ENCODE data around the gene BCL7A. TPM values are rescaled to one million over a fixed set of nuclear protein-coding genes. Genes with fewer than 3 reads are reported as not detected.

BCL7A gene
- total and polyA plus RNA-seq, 8 donors = 1.5 to 11.6 (median 2.8) TPM

DNA sequence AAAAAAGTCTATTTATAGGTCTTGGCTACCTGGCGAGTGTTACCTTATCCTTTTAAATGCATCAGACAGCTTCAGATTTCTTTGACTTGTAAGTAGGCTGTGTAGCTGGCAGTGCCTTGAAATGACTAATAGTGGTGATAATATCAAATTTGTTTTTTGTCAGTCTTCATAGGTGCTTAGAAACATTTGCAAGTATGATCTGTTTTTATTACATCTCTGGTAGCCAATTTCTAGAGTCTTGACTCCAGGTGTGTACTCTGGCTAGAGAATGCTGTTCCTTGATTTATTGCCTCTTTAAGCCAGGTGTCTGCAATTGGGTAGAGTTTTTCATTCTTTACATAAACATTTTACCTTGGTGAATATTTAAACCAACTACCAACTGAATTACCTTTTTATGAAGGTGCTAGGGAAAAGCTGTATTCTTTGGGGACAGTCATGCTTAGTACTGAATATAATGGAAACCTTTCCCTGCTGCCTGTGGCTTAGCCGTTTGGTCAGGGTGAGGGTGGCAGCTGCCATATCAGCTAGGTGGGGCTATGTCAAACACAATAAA is 89.5 kb downstream of the BCL7A start:
- intact Hi-C loops (cut with DNase I; ENCODE audit: low total_unique reads) = no loop called here
- no peak for DNase-seq

More for the DNA sequence above, 89.5 kb downstream of the BCL7A start:
- Histone ChIP-seq H3K4me3 (no peak overlapping the region), H3K4me1 (peaks cover 44 to 99% (median 83%) of the 10 kb centered on the region in 4 donors), H3K27me3 (no peaks in the 10 kb centered on the region), H3K36me3 (peaks cover 0 to 3% (median 0%) of the 10 kb centered on the region in 4 donors), H3K9me3 (no peaks in the 10 kb centered on the region), H3K27ac (peak overlapping the region; percentile 64 to 84 (median 82))
- no peak for TF ChIP-seq POLR2A (IDR thresholded peaks at IDR 0.05)
- TF ChIP-seq POLR2AphosphoS5 (IDR thresholded peaks at IDR 0.05) = peak in 1 of 3 donors; percentile 9
- 28 to 44% (median 35%) methylated on average over 2 of the region's 2 CpGs for WGBS, 5 donors

Other genes starting within 250 kb of the BCL7A start
- 100 to 1,000 TPM in 1 of 5 donors, 10 to 100 TPM in 3, 1 to 10 TPM in 1; 8.0 to 105 (median 29.5) TPM for gene RHOF, start 228.2 kb upstream of the BCL7A start, total RNA-seq
- gene RHOF, start 228.2 kb upstream of the BCL7A start, polyA plus RNA-seq = 10 to 100 TPM in 2 of 3 donors, 1 to 10 TPM in 1; 3.2 to 36.4 (median 13.6) TPM
- 10 to 100 TPM in 3 of 5 donors, 1 to 10 TPM in 2; 7.2 to 27.5 (median 11.7) TPM for gene SETD1B, start 217.9 kb upstream of the BCL7A start, total RNA-seq
- gene SETD1B, start 217.9 kb upstream of the BCL7A start, polyA plus RNA-seq = 1 to 10 TPM; 3.2 to 5.4 (median 5.3) TPM
- under 1 TPM in 1 of 5 donors, not detected in 4; 0.73 TPM for gene HPD, start 163.0 kb upstream of the BCL7A start, total RNA-seq
- gene HPD, start 163.0 kb upstream of the BCL7A start, polyA plus RNA-seq = 1 to 10 TPM in 1 of 3 donors, under 1 TPM in 1, not detected in 1; 0.40 to 3.1 TPM
- 10 to 100 TPM in 3 of 5 donors, 1 to 10 TPM in 2; 2.9 to 38.8 (median 14.0) TPM for gene PSMD9, start 133.1 kb upstream of the BCL7A start, total RNA-seq
- gene PSMD9, start 133.1 kb upstream of the BCL7A start, polyA plus RNA-seq = 10 to 100 TPM; 44.1 to 97.3 (median 85.5) TPM
- 1 to 10 TPM in 3 of 5 donors, under 1 TPM in 1, not detected in 1; 0.29 to 2.8 (median 1.2) TPM for gene CFAP251, start 103.3 kb upstream of the BCL7A start, total RNA-seq
- gene CFAP251, start 103.3 kb upstream of the BCL7A start, polyA plus RNA-seq = 1 to 10 TPM in 1 of 3 donors, under 1 TPM in 1, not detected in 1; 0.85 to 1.2 TPM
- 100 to 1,000 TPM in 1 of 5 donors, 10 to 100 TPM in 4; 34.5 to 140 (median 37.1) TPM for gene MLXIP, start 56.9 kb downstream of the BCL7A start, total RNA-seq
- gene MLXIP, start 56.9 kb downstream of the BCL7A start, polyA plus RNA-seq = 10 to 100 TPM; 12.3 to 28.0 (median 16.6) TPM
- gene IL31, start 152.3 kb downstream of the BCL7A start, total RNA-seq = not detected
- gene IL31, start 152.3 kb downstream of the BCL7A start, polyA plus RNA-seq = not detected
- gene LRRC43, start 161.2 kb downstream of the BCL7A start, total RNA-seq = 1 to 10 TPM in 2 of 5 donors, not detected in 3; 1.3 to 2.2 TPM
- not detected for gene LRRC43, start 161.2 kb downstream of the BCL7A start, polyA plus RNA-seq
- under 1 TPM in 1 of 5 donors, not detected in 4; 0.58 TPM for gene B3GNT4, start 181.8 kb downstream of the BCL7A start, total RNA-seq
- under 1 TPM; 0.61 to 0.81 (median 0.63) TPM for gene B3GNT4, start 181.8 kb downstream of the BCL7A start, polyA plus RNA-seq
- 10 to 100 TPM; 11.9 to 62.2 (median 50.7) TPM for gene DIABLO, start 204.2 kb downstream of the BCL7A start, total RNA-seq
- gene DIABLO, start 204.2 kb downstream of the BCL7A start, polyA plus RNA-seq = 10 to 100 TPM; 36.1 to 41.8 (median 41.4) TPM
- gene VPS33A, start 244.6 kb downstream of the BCL7A start, total RNA-seq = 10 to 100 TPM; 10.3 to 45.8 (median 16.9) TPM
- gene VPS33A, start 244.6 kb downstream of the BCL7A start, polyA plus RNA-seq = 10 to 100 TPM in 1 of 3 donors, 1 to 10 TPM in 2; 6.1 to 12.1 (median 7.4) TPM

All from stomach (tissue), 9 donors.